Measurements from ENCODE around the gene RNU6-9.

- TF ChIP-seq CTCF (CRISPR knock-in tag; IDR thresholded peaks at IDR 0.05) (no peak), POLR2A (IDR thresholded peaks at IDR 0.05; ENCODE audit: insufficient read depth in 1 of 2, low read depth in 2 of 2, low read length in 2 of 2) (no peak), SAP130 (CRISPR knock-in tag; IDR thresholded peaks at IDR 0.05; ENCODE audit: low read depth) (no peak), BORCS8-MEF2B (CRISPR knock-in tag; IDR thresholded peaks at IDR 0.05) (no peak), NFE2L1 (CRISPR knock-in tag; IDR thresholded peaks at IDR 0.05; ENCODE audit: borderline replicate concordance) (no peak), ZNF7 (CRISPR knock-in tag; IDR thresholded peaks at IDR 0.05) (no peak), CBFB (CRISPR knock-in tag; IDR thresholded peaks at IDR 0.05) (no peak), ZNF281 (CRISPR knock-in tag; IDR thresholded peaks at IDR 0.05; ENCODE audit: borderline replicate concordance) (0 out of 2 replicates have a peak, but pooled peaks have one; percentile 13)
Observed at GRCh38 chr19:928471-929202, 35.4 kb downstream of the RNU6-9 start.

All from HepG2 (cell line).